Cardiac septum (tissue), 1 donor: ENCODE measurements around the gene SDHC. TPM values are rescaled to one million over a fixed set of nuclear protein-coding genes. Genes with fewer than 3 reads are reported as not detected.
"Not testable (repeated sequence)": the region's sequence is repeated elsewhere in the genome, so short reads cannot be mapped to it uniquely, and the experiment has no call there.

Experiments used
- DNase-seq: peaks from one replicate; pipeline ENCODE4 v3.0.0-alpha.2; 2020; ENCODE audit warnings: low spot score
- intact Hi-C: fragments of 100-400 bp; cut with DNase I; formaldehyde crosslinking; loops from one replicate; pipeline ENCODE4 v1.14.0; 2022
- total RNA-seq: library from RNA; stranded (reverse); fragmentation: NEBNext Ultra II Directional; extraction: Animal tissue kit (Norgen Biotek cat#: 25700); gene quantifications from one replicate; pipeline ENCODE4 v1.2.1, GENCODE V29; 2021
- donor health status: DM: no; HTN: no; CAD: no.

Gene SDHC
- total RNA-seq, 1 donor from 2014 or later: 306 TPM

- intact Hi-C loops: no loop called here
- DNase-seq: no peak
These were observed 6.1 kb upstream of the SDHC start for GRCh38 chr1:161307892-161308638.

DNA sequence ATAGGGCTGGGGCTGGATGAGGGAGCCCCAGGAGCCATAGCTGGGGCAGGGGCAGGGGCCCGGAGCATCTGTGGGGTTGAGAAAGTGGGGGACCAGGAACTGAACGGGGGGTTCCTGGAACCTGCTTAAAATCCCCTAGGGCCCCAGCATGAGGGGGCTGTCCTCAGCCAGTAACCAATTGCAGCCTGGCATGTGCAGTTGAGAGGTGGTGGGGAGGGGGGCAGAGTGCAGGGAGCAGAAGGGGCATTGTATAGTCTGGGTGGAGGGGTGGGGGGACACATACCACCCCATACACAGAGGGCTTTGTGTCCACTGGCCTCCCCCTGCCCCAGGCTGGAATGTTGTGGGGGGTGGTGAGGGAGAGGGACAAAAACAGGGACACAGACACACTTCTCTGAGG lies 4.3 kb upstream of the SDHC start, which contains the start of gene MPZ:
Gene MPZ (minus strand): TSS at position 101 of the 400 bp plus-strand sequence. CDS start 63 bp downstream, at position 38.
- intact Hi-C loops: loop anchor here (5.0 kb wide), 2 partner anchors 77 to 108 kb away; partner anchors contain the start of gene NDUFS2
- no peak for DNase-seq

GRCh38 chr1:161311595-161312181 lies 2.5 kb upstream of the SDHC start:
- DNase-seq: no peak
- intact Hi-C loops: loop anchor here (5.0 kb wide), 2 partner anchors 76 to 109 kb away; partner anchors contain the start of gene NDUFS2

- DNase-seq: no peak
- intact Hi-C loops: loop anchor here (5.0 kb wide), 2 partner anchors 74 to 111 kb away; partner anchors contain the start of gene NDUFS2
These were observed 504 bp upstream of the SDHC start for GRCh38 chr1:161313554-161314200.

GRCh38 chr1:161315841-161316674 lies 1.9 kb downstream of the SDHC start:
- DNase-seq, intact Hi-C loops: not testable (repeated sequence)

DNA sequence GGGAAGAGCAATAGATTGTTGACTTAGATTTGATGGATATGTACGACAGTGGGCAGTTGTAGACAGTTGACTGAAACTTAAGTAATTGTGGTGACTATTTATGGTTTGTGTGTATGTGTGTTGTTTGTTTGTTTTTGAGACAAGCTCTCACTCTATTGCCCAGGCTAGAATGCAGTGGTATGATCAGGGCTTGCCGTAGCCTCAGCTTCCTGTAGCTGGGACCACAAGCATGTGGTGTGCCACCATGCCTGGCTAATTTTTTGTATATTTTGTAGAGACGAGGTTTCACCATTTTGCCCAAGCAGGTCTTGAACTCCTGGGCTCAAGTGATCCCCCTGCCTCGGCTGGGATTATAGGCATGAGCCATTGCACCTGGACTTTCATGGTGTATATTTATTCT lies 9.8 kb downstream of the SDHC start:
- intact Hi-C loops: no loop called here
- no peak for DNase-seq

GRCh38 chr1:161330346-161330745 lies 16.2 kb downstream of the SDHC start:
- intact Hi-C loops: no loop called here
- no peak for DNase-seq

- intact Hi-C loops: no loop called here
- no peak for DNase-seq
These were observed 19.0 kb downstream of the SDHC start for GRCh38 chr1:161333166-161333565.

GRCh38 chr1:161335796-161336195 lies 21.6 kb downstream of the SDHC start:
- intact Hi-C loops: no loop called here
- no peak for DNase-seq

GRCh38 chr1:161342177-161342576 lies 28.0 kb downstream of the SDHC start:
- intact Hi-C loops: no loop called here
- DNase-seq: no peak

DNA sequence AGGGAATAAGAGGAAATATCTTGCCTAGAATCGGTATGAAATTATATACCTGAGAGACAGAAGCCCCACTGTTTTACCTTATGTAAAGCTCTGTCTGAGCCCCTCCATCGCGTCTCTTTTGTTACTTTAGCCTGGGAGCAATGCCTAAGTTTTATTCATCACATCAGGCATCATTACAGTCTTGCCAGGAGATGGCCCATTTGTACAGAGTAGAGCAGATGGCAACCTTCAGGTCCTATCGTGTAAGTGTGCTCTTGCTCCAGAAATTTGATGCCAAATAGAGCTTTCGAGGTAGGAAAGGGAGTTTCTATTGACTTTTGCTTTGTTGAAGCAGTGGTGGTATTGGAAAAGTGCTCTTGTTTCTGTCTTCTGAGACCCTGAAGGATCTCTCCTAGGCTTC lies 28.6 kb downstream of the SDHC start:
- intact Hi-C loops: no loop called here

DNA sequence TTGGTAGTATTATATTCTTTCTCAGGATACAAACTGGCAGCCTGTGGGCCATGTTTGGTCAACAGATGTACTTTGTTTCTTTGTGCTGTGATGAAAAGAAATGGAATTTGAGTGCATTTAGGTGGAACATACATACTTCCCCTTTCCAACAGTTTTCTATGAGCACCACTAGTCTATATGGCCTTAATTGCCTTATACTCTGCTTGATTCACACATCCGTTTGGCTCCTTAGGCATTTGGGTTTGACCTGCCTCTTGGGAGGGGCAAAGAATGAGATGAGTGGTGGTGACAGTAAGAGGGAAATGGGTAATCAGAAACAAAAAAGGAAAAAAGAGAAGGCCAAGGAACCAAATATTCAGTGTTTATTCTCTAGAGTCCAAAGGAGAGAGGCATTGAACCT lies 36.5 kb downstream of the SDHC start:
- DNase-seq: no peak

More for the DNA sequence above, 28.6 kb downstream of the SDHC start:
- DNase-seq: no peak

GRCh38 chr1:161351482-161351881 lies 37.3 kb downstream of the SDHC start:
- intact Hi-C loops: no loop called here
- no peak for DNase-seq

More for the DNA sequence above, 36.5 kb downstream of the SDHC start:
- intact Hi-C loops: no loop called here

DNA sequence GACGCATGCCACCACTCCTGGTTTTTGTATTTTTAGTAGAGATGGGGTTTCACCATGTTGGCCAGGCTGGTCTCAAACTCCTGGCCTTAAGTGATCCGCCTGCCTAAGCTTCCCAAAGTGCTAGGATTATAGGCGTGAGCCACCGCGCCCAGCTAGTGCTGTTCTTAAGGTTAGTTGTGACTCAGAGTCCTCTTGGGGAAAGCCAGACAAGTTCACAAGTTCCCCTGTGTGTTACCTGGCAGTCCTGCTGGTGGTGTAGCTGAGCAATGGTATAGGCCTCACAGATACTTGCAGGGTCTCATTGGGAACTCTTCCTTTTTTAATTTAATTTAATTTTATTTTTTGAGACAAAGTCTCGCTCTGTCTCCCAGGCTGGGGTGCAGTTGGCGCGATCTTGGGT lies 42.9 kb downstream of the SDHC start:
- intact Hi-C loops: no loop called here
- no peak for DNase-seq

DNA sequence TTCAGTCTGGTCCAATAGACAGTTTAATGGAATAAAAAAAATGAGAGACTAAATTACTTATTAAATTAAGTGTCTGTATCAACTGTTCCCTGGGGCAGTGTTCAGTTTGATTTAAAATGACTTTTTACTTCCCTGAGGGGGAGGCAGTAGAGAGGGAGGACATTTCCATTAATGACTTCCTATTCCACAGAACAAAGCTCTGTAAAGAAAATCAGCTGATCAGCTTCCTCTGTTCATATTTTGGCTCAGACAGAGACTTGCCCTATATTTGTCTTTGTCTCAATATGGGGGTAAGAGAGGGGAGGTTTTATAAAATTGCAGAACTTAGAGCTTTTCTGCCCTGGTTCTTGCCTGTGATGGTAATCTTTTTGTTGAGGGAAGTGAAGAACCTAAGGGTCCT lies 45.1 kb downstream of the SDHC start:
- intact Hi-C loops: no loop called here
- DNase-seq: no peak

DNA sequence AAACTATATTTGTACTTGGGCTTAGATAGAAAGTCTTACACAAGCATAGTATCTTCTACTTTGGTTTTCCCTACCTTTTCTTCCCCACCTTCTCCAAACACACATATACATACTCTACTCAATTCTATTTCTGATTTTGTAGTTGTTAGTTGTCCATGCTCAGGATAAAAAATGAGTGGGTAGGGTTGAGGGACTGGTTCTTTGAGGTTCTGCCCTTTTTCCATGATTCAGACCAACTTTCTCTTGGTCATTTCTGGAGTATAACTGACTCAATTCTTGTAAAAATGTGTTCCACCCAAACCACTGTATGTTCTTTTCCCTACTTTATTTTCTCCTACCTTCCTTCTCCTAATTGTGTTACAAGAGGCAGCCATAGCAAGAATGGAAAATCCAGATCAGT lies 50.2 kb downstream of the SDHC start:
- DNase-seq: no peak
- intact Hi-C loops: no loop called here

DNA sequence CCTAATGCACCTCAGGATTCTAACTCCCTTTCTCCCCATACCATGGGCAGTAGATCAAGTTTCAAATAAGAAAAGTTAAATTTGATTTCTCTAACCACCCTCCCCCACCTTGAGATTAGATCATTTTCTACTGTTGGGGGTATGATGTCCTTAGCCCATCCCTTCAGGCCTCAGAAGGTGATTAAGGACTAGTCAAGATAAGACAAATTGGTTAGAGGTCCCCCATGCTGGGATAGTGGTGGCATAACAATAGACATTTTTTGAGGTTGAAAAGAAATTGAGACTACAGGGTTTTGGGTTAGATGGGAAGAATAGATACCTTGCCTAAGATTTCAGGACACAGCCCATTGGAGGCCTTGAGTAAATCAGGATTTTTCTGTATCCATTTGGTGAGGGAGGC lies 51.0 kb downstream of the SDHC start:
- intact Hi-C loops: no loop called here
- DNase-seq: no peak

DNA sequence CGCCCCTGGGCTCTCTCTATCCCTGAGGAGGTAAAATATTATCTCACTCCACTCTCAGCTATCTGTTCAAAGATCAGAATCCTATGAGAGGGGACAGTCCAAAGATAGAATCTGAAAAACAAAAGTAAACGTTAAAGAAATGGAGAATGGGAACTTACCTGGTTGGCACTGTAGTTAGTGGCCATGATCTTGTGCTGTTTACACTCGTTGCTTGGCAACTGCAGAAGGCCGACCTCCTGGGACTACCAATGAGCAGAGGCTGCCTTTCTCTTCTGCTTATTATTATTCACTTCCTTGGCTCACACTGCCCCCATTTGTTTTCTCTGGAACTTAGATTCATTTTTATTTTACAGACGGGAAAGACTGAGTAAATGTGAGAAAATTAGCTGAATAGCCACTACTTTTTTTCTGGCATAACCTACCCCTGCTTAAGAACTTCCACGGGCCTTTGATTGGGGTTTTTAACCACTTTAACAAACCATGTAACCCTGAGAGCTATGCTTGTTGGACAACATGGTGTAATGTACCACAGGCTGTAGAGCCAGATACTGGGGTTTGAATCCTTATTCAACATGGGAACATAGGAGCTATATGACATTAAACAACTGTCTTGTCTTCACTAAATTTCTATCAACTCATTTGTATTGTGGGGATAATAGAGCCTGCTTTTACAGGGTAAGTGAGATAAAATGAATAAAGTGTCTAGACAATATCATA lies 53.7 kb downstream of the SDHC start, which contains the start of gene CFAP126:
Gene CFAP126 (minus strand): TSS at position 193 of the 717 bp plus-strand sequence. CDS start 8 bp downstream, at position 185.
- intact Hi-C loops: no loop called here
- DNase-seq: no peak

DNA sequence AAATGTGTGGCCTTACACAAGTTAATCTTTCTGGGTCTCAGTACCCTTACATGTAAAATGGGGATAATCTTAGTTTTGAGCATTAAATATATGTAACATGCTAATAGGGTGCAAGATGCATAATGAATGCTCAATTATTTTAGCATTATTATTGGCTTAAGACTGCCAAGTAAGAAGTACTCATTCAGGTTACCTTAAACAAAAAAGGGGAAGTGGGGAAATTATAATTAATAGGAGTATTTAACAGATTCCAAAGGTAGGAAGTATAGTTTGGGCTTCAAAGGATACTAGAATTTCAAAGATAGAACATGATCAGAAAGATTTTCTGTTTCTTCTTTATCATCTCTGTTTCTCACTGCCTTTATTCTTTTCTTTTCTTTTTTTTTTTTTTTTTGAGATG lies 59.3 kb downstream of the SDHC start:
- intact Hi-C loops: no loop called here

More for the DNA sequence above, 59.3 kb downstream of the SDHC start:
- DNase-seq: no peak
